Fibroblast of gingiva (primary cell): ENCODE measurements around the gene TSN.
"Not testable (repeated sequence)": the region's sequence is repeated elsewhere in the genome, so short reads cannot be mapped to it uniquely, and the experiment has no call there.

Source experiments
- DNase-seq: peaks from one replicate; pipeline ENCODE4 v3.0.0-alpha.2; 2011; ENCODE audit warnings: low read depth

TSN gene

DNA sequence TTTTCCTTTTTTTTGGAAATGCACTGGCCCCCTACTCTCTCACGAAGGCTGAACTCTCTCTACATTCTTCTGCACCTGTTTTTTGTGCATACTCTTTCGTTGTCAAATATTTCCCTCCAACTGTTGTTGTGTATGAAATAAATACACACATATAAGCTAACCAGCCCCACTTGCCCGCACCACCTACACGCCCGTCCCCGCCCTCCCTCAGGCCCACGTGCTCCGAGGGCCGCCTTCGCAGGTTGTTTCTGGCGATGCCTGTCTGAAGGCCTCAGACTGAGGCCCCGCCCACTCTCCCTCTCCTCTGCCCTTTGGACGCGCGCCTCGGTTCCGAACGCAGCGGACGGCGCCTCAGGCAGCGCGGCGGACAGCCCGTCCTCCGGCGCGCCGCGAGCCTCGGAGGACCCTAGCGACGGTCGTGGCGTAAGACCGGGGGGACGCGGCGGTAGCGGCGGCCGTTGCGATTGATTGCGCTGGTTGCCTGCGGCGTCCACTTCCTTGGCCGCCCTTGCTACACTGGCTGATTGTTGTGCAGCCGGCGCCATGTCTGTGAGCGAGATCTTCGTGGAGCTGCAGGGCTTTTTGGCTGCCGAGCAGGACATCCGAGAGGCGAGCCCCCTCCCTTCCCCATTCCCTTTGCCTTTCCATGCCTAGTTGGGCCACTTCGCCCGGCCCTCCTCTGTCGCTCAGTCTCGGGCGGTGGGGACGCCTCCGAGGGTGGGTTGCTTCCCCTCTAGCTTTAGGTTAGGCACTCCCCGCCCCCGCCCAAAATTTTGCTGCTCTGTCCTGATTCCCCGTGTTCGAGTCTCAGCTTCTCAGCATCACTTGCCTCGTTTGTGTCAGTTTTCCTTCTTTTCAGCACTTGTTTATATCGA, at the start of gene TSN:
TSN (plus strand) TSS at position 415 of the 875 bp plus-strand sequence; CDS start at position 544, 129 bp downstream.
- peak; percentile 96 for DNase-seq

DNA sequence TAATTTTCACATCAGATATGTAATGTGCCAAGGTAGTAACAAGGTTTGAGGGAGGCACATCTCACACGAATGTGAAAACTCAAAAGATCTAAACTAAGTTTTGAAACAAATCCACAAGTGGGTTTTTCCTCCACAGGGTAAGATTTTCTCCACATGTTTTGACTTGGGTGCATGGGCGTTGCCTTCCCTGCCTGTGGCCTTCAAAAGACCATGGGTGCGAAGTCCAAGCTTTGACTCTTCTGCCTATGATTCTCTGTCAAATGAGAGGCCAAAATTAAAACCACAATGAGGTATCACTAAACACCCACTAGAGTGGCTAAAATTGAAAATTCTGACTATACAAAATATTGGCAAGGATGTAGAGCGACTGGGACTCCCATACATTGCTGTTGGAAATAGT, 49.5 kb upstream of the TSN start:
- DNase-seq = no peak

DNA sequence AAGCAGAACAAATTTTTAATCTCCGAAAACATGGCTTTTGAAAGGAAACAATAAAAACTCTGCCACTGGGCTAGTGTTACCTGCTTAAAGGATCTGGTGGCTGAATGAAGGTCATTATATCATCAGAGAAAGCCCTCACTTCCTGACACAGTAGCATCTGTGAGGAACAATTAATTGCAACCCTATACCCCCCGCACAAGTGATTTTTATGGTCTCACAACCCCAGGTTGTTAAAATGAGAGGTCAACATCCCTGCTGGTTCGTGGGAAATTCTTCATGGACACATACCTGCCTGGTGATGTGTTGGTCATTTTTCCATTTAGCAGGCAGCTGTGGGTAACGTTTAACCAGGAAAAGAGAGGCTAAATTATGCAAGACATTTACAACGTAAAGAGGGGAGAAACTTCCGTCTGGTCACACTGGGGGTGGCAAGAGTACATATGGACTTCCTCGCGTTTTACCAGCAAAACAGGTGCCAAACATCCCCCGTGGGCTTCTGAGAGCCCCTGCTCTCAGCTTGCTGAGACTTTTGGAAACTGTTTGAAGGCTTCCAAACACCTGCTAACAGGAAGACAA, 48.0 kb upstream of the TSN start:
- DNase-seq = no peak

DNA sequence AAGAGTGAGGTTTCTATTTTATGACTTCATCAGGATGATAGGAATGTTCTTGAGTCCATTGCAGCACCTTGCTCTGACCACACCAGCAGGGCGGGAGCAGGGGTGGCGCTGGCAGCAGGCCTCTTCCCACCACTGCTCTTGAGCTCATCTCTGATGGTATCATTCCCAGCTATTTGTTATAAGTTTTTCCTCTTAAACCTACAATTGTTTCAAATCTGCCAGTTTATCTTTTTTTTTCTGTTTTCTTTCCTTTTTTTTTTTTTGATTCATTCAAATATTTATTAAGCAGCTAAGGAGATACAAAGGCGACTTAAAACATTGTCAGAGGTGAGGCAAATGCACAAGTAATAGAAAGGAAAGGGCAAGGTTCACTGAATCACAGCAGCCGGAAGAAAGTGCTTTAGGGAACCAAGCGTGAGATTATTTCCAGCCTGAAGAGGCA, 47.5 kb upstream of the TSN start:
- DNase-seq = no peak

GRCh38 chr2:121709776-121710469, 45.5 kb upstream of the TSN start:
- no peak for DNase-seq

GRCh38 chr2:121710470-121711170, 44.8 kb upstream of the TSN start:
- no peak for DNase-seq

GRCh38 chr2:121711481-121711880, 44.0 kb upstream of the TSN start:
- DNase-seq = not testable (repeated sequence)

DNA sequence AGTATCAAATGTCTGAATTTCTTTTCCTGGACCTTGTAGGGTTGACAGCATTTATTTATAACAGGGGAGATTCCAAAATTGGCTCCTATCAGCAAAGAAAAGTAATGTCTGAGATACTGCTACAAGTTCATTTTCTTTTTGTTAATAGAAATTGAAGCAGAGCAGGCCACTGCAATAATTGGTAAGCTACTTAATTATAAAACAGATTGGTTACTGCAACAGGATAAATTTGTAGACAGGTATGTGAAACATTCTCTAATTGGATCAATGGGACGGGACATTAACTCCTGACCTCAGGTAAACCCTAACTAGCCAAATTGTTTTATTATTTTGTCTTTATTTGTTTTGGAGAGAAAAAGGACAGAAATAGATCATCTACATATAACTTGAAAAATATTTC, 39.3 kb upstream of the TSN start:
- no peak for DNase-seq

GRCh38 chr2:121717529-121717928, 37.9 kb upstream of the TSN start:
- no peak for DNase-seq

GRCh38 chr2:121721926-121722325, 33.5 kb upstream of the TSN start:
- DNase-seq = peak; percentile 75

GRCh38 chr2:121722479-121722878, 33.0 kb upstream of the TSN start:
- DNase-seq = peak; percentile 14

- DNase-seq = no peak
Observed at GRCh38 chr2:121723316-121723715, 32.1 kb upstream of the TSN start.

DNA sequence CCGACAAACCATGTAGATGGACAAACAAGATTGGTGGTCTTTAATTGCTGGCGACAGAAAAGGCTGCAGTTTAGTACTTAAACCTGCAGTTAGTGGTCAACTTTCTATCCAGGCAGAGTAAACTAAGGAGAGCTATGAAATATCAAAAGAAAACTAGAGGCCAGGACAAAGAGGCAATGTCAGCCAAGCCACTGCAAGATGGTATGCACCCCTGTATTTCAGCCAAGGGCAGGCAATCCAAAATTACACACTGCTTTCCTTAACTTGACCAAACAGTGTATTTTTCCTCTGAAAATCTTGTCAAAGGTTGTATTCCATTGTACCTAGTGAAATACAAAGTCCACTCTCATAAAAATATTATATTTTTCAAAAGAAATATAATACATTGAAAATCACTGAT, 28.1 kb upstream of the TSN start:
- no peak for DNase-seq

- DNase-seq = no peak
Observed at GRCh38 chr2:121727950-121728349, 27.5 kb upstream of the TSN start.

- no peak for DNase-seq
Observed at GRCh38 chr2:121731366-121731765, 24.1 kb upstream of the TSN start.

DNA sequence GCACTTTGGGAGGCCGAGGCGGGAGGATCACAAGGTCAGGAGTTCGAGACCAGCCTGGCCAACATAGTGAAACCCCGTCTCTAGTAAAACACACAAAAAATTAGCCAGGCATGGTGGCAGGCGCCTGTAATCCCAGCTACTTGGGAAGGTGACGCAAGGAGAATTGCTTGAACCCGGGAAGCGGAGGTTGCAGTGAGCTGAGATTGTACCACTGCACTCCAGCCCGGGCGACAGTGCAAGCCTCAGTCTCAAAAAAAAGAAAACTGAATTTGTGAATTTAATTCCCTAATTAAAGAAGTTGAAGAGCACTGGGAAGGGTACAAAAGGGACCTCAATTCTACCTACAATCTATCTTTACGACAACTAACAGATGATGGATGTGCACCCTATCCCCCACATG, 20.9 kb upstream of the TSN start:
- DNase-seq = not testable (repeated sequence)

DNA sequence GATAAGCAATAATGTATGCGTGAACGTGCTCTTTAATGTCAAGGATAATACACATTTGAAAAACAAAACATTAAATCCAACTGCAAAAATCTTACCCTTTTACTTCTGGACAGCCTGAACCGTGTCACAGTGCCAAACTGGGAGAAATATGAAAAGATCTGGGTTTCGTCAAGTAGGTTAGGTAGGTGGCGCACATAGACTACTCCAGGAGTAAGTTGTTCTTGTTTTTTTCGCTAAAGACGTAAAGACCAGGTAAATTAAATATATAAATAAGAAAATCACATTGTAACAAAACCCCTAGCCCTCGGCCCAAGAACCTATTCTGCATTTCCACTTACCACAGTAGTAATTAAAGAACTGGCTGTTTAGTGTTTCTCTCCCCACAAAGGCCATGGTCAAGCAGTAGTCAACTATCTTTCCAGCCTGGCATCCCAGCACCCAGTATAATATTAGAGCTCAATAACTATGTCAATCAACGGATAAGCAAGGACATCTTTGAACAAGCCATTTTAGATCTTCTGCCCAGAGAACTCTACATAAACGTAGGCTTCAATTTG, 19.9 kb upstream of the TSN start:
- no peak for DNase-seq

DNA sequence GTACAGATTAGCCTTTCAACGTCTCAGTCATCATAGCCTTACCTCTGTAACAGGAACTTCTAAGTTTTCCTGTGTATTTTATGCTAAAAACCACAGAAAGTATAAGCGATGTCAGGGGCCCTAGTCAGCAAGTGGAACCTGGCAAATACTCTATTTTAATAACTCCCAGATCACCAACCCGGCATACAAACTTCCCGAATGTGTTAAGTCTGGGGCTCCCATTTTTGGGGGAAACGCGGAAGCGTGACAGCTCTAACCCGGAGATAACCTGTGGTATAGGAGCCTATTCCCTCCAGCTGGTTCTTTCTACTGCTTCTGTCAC, 19.4 kb upstream of the TSN start:
- DNase-seq = no peak

DNA sequence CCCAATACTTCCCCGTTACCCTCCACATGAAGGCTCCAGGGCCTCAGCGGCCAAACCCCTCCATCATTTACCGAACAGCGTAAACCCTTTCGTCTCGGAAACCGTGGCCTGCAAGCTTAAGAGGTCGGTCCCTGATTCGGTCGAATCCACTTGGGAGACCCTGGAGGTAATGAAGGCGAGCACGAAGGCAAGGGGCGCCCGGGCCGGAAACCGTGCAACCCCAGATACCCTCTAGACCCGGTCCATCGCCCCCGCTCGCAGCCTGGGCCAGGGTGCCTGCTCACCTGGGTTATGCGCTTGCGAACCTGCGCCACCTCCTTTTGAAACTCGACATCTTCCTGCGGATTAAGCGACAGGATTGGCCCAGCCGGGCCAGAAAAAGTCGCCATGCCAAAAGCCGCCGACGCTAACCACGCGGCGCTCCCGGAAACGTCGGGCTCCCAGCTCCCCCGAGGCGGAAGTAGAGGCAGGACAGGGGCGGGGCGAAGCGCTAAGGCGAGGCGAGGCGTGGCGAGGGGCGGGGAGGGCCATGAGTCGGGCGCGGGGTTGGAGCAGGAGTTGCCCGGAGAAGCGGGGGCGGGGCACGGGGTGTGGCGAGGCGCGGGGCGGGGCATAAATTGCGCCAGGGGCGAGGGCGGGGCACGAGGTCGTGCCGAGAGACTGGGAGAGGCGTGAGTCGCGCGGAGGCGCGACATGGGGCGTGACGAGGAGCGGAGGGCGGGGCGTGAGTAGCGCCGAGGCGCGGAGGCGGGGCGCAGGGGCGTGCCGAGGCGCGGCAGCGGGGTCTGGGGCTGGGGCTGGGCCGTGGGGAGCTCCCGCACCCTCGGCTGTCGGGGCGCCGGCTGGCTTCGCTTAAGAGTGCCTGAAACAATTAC, 18.8 kb upstream of the TSN start, which contains the start of gene NIFK:
NIFK (minus strand) TSS at position 414 of the 875 bp plus-strand sequence; CDS start at position 389, 25 bp downstream.
- DNase-seq = peak; percentile 98

DNA sequence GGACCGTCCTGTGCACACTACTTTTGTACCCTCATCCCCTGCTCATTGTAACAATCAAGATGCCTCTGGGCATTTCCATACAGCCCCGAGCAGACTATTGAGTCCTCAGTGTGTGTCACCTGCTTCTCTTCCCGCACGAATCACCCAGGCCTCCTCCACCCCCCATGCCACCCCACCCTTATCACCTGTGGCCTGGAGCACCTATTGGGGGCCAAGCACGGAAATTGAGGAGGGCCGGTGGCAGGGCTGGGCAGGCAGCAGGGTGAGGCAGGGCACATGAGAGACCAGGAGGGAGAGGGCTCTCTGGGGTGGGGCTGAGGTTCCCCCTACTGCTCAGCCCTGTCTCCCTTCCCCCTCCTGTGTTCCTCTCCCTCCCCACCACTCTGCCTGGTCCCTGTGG, 14.5 kb upstream of the TSN start:
- DNase-seq = no peak

DNA sequence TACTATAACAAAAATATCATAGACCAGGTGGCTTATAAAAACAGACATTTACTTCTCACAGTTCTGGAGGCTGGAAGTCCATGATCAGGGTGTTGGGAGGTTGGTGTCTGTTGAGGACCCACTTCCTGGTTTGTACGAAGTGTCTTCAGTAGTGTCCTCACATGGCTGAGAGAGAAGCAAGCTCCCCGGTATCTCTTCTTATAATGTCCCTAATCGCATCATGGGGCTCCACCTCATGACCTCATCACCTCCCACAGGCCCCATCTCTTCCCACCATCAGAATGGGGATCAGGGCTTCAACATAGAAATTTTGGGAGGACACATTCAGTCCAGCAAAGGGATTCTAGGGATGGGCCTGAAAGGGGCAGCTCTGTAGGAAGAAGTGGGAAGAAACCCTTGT, 14.0 kb upstream of the TSN start:
- no peak for DNase-seq
